ENCODE data around the gene CCDC102A. TPM values are rescaled to one million over a fixed set of nuclear protein-coding genes. Genes with fewer than 3 reads are reported as not detected.

Gene CCDC102A
- total and polyA plus RNA-seq, 10 of the 15 experiments (the other 5 are each of a cell fraction or from before 2014, with no cell fraction given), result 0.03 to 5.9 (median 2.4) TPM

DNA sequence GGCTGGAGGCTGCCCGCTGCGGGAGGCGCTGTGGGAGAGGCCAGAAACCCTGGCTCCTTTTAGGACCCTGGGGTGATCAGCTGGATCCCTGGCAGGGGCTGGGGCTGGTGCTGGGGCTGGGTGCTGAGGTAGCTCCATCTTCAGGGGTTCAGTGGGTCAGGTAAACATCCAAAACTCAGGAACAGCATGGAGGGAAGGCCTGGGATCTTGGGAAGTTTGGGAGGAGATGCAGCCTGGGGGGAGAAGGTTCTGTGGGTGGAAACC is 27.0 kb upstream of the CCDC102A start:
- H4K20me1 ChIP-seq (ENCODE audit: control insufficient read depth, insufficient read depth), result no peaks in the 10 kb centered on the region; the same call in 1 of the 2 replicates
- CTCF ChIA-PET, result no interaction called here
- no peak overlapping the region for H3K4me2 ChIP-seq (ENCODE audit: control insufficient read depth, insufficient read depth)
- H3K4me1 ChIP-seq (ENCODE audit: control insufficient read depth, insufficient read depth, low read length), result no peaks in the 10 kb centered on the region
- SMC1A ChIA-PET (ENCODE audit: uncharacterized antibody, unreplicated experiment), result no interaction called here
- 94% methylated on average over 3 of the region's 3 CpGs for WGBS (ENCODE audit: insufficient coverage, insufficient replicate concordance, low lambda C conversion rate, missing lambda C conversion rate)
- H2AFZ ChIP-seq (ENCODE audit: control insufficient read depth, low read depth, low read length), result no peak overlapping the region
- RAD21 ChIA-PET (ENCODE audit: unreplicated experiment), result no interaction called here
- peaks cover 18% of the 10 kb centered on the region for H3K79me2 ChIP-seq (ENCODE audit: control insufficient read depth, insufficient read depth, low read length)
- TF ChIP-seq, protein P1, sequence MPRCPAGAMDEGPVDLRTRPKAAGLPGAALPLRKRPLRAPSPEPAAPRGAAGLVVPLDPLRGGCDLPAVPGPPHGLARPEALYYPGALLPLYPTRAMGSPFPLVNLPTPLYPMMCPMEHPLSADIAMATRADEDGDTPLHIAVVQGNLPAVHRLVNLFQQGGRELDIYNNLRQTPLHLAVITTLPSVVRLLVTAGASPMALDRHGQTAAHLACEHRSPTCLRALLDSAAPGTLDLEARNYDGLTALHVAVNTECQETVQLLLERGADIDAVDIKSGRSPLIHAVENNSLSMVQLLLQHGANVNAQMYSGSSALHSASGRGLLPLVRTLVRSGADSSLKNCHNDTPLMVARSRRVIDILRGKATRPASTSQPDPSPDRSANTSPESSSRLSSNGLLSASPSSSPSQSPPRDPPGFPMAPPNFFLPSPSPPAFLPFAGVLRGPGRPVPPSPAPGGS (IDR thresholded peaks at IDR 0.05; ENCODE audit: borderline replicate concordance, insufficient read depth, low read depth, low read length, poor library complexity, severe bottlenecking), result no peak
- no peak for TF ChIP-seq SIX5 (IDR thresholded peaks at IDR 0.05; ENCODE audit: low read depth, low read length, severe bottlenecking)
- no peak for TF ChIP-seq NR2C2 (IDR thresholded peaks at IDR 0.05; ENCODE audit: borderline replicate concordance, control insufficient read depth, insufficient read length, low read depth)
- no peak for TF ChIP-seq CBX3 (IDR thresholded peaks at IDR 0.05; ENCODE audit: borderline replicate concordance, low read depth)
- TF ChIP-seq HCFC1 (IDR thresholded peaks at IDR 0.05; ENCODE audit: low read length), result no peak
- no peak for TF ChIP-seq HDGF (IDR thresholded peaks at IDR 0.05)
- TF ChIP-seq ZSCAN29 (IDR thresholded peaks at IDR 0.05), result no peak
- TF ChIP-seq SP1 (IDR thresholded peaks at IDR 0.05; ENCODE audit: low read depth, low read length), result no peak
- TF ChIP-seq, protein P2, sequence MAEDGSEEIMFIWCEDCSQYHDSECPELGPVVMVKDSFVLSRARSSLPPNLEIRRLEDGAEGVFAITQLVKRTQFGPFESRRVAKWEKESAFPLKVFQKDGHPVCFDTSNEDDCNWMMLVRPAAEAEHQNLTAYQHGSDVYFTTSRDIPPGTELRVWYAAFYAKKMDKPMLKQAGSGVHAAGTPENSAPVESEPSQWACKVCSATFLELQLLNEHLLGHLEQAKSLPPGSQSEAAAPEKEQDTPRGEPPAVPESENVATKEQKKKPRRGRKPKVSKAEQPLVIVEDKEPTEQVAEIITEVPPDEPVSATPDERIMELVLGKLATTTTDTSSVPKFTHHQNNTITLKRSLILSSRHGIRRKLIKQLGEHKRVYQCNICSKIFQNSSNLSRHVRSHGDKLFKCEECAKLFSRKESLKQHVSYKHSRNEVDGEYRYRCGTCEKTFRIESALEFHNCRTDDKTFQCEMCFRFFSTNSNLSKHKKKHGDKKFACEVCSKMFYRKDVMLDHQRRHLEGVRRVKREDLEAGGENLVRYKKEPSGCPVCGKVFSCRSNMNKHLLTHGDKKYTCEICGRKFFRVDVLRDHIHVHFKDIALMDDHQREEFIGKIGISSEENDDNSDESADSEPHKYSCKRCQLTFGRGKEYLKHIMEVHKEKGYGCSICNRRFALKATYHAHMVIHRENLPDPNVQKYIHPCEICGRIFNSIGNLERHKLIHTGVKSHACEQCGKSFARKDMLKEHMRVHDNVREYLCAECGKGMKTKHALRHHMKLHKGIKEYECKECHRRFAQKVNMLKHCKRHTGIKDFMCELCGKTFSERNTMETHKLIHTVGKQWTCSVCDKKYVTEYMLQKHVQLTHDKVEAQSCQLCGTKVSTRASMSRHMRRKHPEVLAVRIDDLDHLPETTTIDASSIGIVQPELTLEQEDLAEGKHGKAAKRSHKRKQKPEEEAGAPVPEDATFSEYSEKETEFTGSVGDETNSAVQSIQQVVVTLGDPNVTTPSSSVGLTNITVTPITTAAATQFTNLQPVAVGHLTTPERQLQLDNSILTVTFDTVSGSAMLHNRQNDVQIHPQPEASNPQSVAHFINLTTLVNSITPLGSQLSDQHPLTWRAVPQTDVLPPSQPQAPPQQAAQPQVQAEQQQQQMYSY (CRISPR knock-in tag; IDR thresholded peaks at IDR 0.05), result no peak
- TF ChIP-seq CEBPB (IDR thresholded peaks at IDR 0.05; ENCODE audit: borderline replicate concordance in 1 of 2, low read depth in 2 of 2, low read length in 2 of 2), result no peak
- TF ChIP-seq ZNF622 (IDR thresholded peaks at IDR 0.05), result no peak
- TF ChIP-seq BACH1 (IDR thresholded peaks at IDR 0.05; ENCODE audit: borderline replicate concordance), result no peak
- TF ChIP-seq, protein P3, sequence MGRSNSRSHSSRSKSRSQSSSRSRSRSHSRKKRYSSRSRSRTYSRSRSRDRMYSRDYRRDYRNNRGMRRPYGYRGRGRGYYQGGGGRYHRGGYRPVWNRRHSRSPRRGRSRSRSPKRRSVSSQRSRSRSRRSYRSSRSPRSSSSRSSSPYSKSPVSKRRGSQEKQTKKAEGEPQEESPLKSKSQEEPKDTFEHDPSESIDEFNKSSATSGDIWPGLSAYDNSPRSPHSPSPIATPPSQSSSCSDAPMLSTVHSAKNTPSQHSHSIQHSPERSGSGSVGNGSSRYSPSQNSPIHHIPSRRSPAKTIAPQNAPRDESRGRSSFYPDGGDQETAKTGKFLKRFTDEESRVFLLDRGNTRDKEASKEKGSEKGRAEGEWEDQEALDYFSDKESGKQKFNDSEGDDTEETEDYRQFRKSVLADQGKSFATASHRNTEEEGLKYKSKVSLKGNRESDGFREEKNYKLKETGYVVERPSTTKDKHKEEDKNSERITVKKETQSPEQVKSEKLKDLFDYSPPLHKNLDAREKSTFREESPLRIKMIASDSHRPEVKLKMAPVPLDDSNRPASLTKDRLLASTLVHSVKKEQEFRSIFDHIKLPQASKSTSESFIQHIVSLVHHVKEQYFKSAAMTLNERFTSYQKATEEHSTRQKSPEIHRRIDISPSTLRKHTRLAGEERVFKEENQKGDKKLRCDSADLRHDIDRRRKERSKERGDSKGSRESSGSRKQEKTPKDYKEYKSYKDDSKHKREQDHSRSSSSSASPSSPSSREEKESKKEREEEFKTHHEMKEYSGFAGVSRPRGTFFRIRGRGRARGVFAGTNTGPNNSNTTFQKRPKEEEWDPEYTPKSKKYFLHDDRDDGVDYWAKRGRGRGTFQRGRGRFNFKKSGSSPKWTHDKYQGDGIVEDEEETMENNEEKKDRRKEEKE (IDR thresholded peaks at IDR 0.05), result no peak
- no peak for TF ChIP-seq ZNF24 (IDR thresholded peaks at IDR 0.05)
- H3K9me3 ChIP-seq (replicated peaks; ENCODE audit: control insufficient read depth, insufficient read depth, low read length), result no peaks in the 10 kb centered on the region; the same call in 2 of the 3 replicates
- in situ Hi-C loops (cut with MboI), result no loop called here
- ATAC-seq (no peak), FAIRE-seq (no peak), DNase-seq (ENCODE audit: low read depth, low spot score) (no peak)
- no TSS peak for BruUV-seq (replicated peaks)
- H3K4me3 ChIP-seq, result no peak overlapping the region
- no peak overlapping the region for H3K27ac ChIP-seq (ENCODE audit: control insufficient read depth, insufficient read depth)
- intact Hi-C loops (cut with micrococcal nuclease; ENCODE audit: unreplicated experiment), result no loop called here
- POLR2A ChIA-PET, result interaction anchor here (0.6 kb wide), 2 partner anchors 15 to 116 kb away, joined by 3 to 5 read pairs; partner anchors contain the start of gene COQ9
- H3K27me3 ChIP-seq (replicated peaks in 1 of 2; ENCODE audit: control insufficient read depth in 2 of 2, insufficient read depth in 2 of 2, low read length in 1 of 2), result no peaks in the 10 kb centered on the region; a peak in 1 of 4 replicates
- H3K36me3 ChIP-seq (ENCODE audit: control insufficient read depth in 2 of 2, insufficient read depth in 2 of 2, low read length in 1 of 2), result peaks cover 37 to 38% of the 10 kb centered on the region in 2 experiments
- H3K9ac ChIP-seq (ENCODE audit: control insufficient read depth, insufficient read depth, low read length), result no peak overlapping the region

Measured in GM12878 (cell line).